HG02763 (cell line): ENCODE results near the gene COMMD6.

Experiments
- ATAC-seq: cut with Tn5 transposase; IDR thresholded peaks from one replicate; pipeline ENCODE4 v1.9.1; 2021; ENCODE audit warnings: mild to moderate bottlenecking, moderate library complexity; ENCODE audit not compliant: unreplicated experiment

The COMMD6 gene

GRCh38 chr13:75533861-75534260 is 3.8 kb downstream of the COMMD6 start:
- no peak for ATAC-seq

- ATAC-seq = no peak
These were observed 7.1 kb downstream of the COMMD6 start for GRCh38 chr13:75530549-75530961.

GRCh38 chr13:75521956-75522355 is 15.7 kb downstream of the COMMD6 start:
- no peak for ATAC-seq

GRCh38 chr13:75518439-75519088 is 19.1 kb downstream of the COMMD6 start:
- no peak for ATAC-seq

GRCh38 chr13:75514080-75514995 is 23.3 kb downstream of the COMMD6 start:
- no peak for ATAC-seq

GRCh38 chr13:75513271-75513670 is 24.4 kb downstream of the COMMD6 start:
- no peak for ATAC-seq

GRCh38 chr13:75512253-75512652 is 25.4 kb downstream of the COMMD6 start:
- peak; percentile 94 for ATAC-seq

- no peak for ATAC-seq
These were observed 26.5 kb downstream of the COMMD6 start for GRCh38 chr13:75511051-75511625.

GRCh38 chr13:75508002-75508548 is 29.6 kb downstream of the COMMD6 start:
- ATAC-seq = no peak

GRCh38 chr13:75507027-75508001 is 30.3 kb downstream of the COMMD6 start:
- ATAC-seq = no peak

GRCh38 chr13:75506018-75506417 is 31.6 kb downstream of the COMMD6 start:
- ATAC-seq = no peak

GRCh38 chr13:75505327-75505726 is 32.3 kb downstream of the COMMD6 start:
- ATAC-seq = no peak

GRCh38 chr13:75495938-75496337 is 41.7 kb downstream of the COMMD6 start:
- no peak for ATAC-seq

- no peak for ATAC-seq
These were observed 43.1 kb downstream of the COMMD6 start for GRCh38 chr13:75494491-75494890.

GRCh38 chr13:75493156-75493555 is 44.5 kb downstream of the COMMD6 start:
- no peak for ATAC-seq

- ATAC-seq = no peak
These were observed 45.3 kb downstream of the COMMD6 start for GRCh38 chr13:75492389-75492788.

GRCh38 chr13:75491376-75491775 is 46.3 kb downstream of the COMMD6 start:
- ATAC-seq = no peak

- peak; percentile 86 for ATAC-seq
These were observed 48.0 kb downstream of the COMMD6 start for GRCh38 chr13:75489502-75490263.
